Activated CD4-positive, alpha-beta T cell treated with anti-CD3 and anti-CD28 coated beads, Interleukin-2, amount 10 ng/mL, durations not matched to agents 24 days and 14 days (primary cell): ENCODE measurements around the gene LYL1. TPM values are rescaled to one million over a fixed set of nuclear protein-coding genes. Genes with fewer than 3 reads are reported as not detected.

Experiments used
- DNase-seq: peaks from one replicate; pipeline ENCODE4 v3.0.0; 2022
- H3K27ac Mint-ChIP-seq: one replicate; pipeline ENCODE4 v1.8.0; 2022; ENCODE audit warnings: mild to moderate bottlenecking, mixed read lengths
- H3K27me3 Mint-ChIP-seq: one replicate; pipeline ENCODE4 v1.8.0; 2022; ENCODE audit warnings: mixed read lengths
- H3K36me3 Mint-ChIP-seq: one replicate; pipeline ENCODE4 v1.8.0; 2022; ENCODE audit warnings: low read depth, mild to moderate bottlenecking, mixed read lengths
- H3K4me1 Mint-ChIP-seq: one replicate; pipeline ENCODE4 v1.8.0; 2021; ENCODE audit warnings: mixed read lengths
- H3K4me3 Mint-ChIP-seq: one replicate; pipeline ENCODE4 v1.8.0; 2022; ENCODE audit warnings: mild to moderate bottlenecking, moderate library complexity, mixed read lengths
- H3K9me3 Mint-ChIP-seq: one replicate; pipeline ENCODE4 v1.8.0; 2021; ENCODE audit warnings: mixed read lengths
- intact Hi-C: fragments of 100-400 bp; cut with micrococcal nuclease; formaldehyde crosslinking; loops from one replicate; pipeline ENCODE4 v1.15.1; 2023
- total RNA-seq: library from RNA; stranded (reverse); gene quantifications from 2 replicates; pipeline ENCODE4 v1.2.3, GENCODE V29; 2022

Gene LYL1
- total RNA-seq, 1 donor from 2014 or later = 2.4 TPM

- Mint-ChIP-seq H3K4me1 (peaks cover 6% of the 10 kb centered on the region), H3K4me3 (no peak overlapping the region), H3K27ac (peak overlapping the region; percentile 29), H3K9me3 (no peaks in the 10 kb centered on the region), H3K36me3 (no peaks in the 10 kb centered on the region), H3K27me3 (peaks cover 19% of the 10 kb centered on the region)
- DNase-seq = no peak
- intact Hi-C loops = no loop called here
Observed at GRCh38 chr19:13052447-13053175, 50.0 kb downstream of the LYL1 start.

- DNase-seq = peak; percentile 76
- no peaks in the 10 kb centered on the region for H3K9me3 Mint-ChIP-seq
- H3K27ac Mint-ChIP-seq = peak overlapping the region; percentile 56
- H3K27me3 Mint-ChIP-seq = peaks cover 22% of the 10 kb centered on the region
- intact Hi-C loops = no loop called here
- H3K4me3 Mint-ChIP-seq = peak overlapping the region; percentile 71
- H3K36me3 Mint-ChIP-seq = no peaks in the 10 kb centered on the region
- H3K4me1 Mint-ChIP-seq = peaks cover 6% of the 10 kb centered on the region
Observed at GRCh38 chr19:13051557-13052165, 51.0 kb downstream of the LYL1 start.

- Mint-ChIP-seq H3K36me3 (no peaks in the 10 kb centered on the region), H3K4me1 (peaks cover 6% of the 10 kb centered on the region), H3K27me3 (peaks cover 20% of the 10 kb centered on the region), H3K4me3 (no peak overlapping the region), H3K27ac (no peak overlapping the region), H3K9me3 (no peaks in the 10 kb centered on the region)
- intact Hi-C loops = no loop called here
- no peak for DNase-seq
Observed at GRCh38 chr19:13050274-13050673, 52.4 kb downstream of the LYL1 start.

Other genes with a start within 250 kb of the LYL1 start
- gene DNASE2, start 221.4 kb downstream of the LYL1 start, total RNA-seq = 21.5 and 22.0 TPM in 2 replicates
- gene KLF1, start 215.7 kb downstream of the LYL1 start, total RNA-seq = 0.77 and 1.2 TPM in 2 replicates
- gene GCDH, start 211.7 kb downstream of the LYL1 start, total RNA-seq = 66.9 and 71.6 TPM in 2 replicates
- 2.3 and 3.3 TPM in 2 replicates for gene SYCE2, start 183.6 kb downstream of the LYL1 start, total RNA-seq
- gene FARSA, start 169.1 kb downstream of the LYL1 start, total RNA-seq = 202 and 208 TPM in 2 replicates
- gene CALR, start 164.2 kb downstream of the LYL1 start, total RNA-seq = 987 and 994 TPM in 2 replicates
- 208 and 212 TPM in 2 replicates for gene RAD23A, start 157.0 kb downstream of the LYL1 start, total RNA-seq
- gene GADD45GIP1, start 145.6 kb downstream of the LYL1 start, total RNA-seq = 32.4 and 34.4 TPM in 2 replicates
- gene DAND5, start 133.3 kb downstream of the LYL1 start, total RNA-seq = 0.12 TPM in 1 of 2 replicates, not detected in the other
- 8.3 and 10.4 TPM in 2 replicates for gene NFIX, start 107.4 kb downstream of the LYL1 start, total RNA-seq
- 153 and 155 TPM in 2 replicates for gene TRMT1, start 13.9 kb upstream of the LYL1 start, total RNA-seq
- gene NACC1, start 15.4 kb upstream of the LYL1 start, total RNA-seq = 118 and 121 TPM in 2 replicates
- 66.2 and 73.5 TPM in 2 replicates for gene STX10, start 47.5 kb upstream of the LYL1 start, total RNA-seq
- gene IER2, start 47.6 kb upstream of the LYL1 start, total RNA-seq = 161 TPM in 2 replicates